IMR-90 (cell line): ENCODE measurements around the gene EPB41L1.

Experiments used
- CEBPB ChIP-seq: IDR thresholded peaks from 2 replicates; pipeline ENCODE4 v1.6.1; 2012; ENCODE audit warnings: low read depth, low read length, improper control_type of control experiment
- FOS ChIP-seq: fragments of 150-350 bp; IDR thresholded peaks from 2 replicates; pipeline ENCODE4 v1.6.1; 2016; ENCODE audit warnings: low read depth, low read length
- MAFK ChIP-seq: IDR thresholded peaks from 2 replicates; pipeline ENCODE4 v1.6.1; 2012; ENCODE audit warnings: low read depth, low read length, improper control_type of control experiment
- MAZ ChIP-seq: IDR thresholded peaks from 2 replicates; pipeline ENCODE4 v1.6.1; 2012; ENCODE audit warnings: low read depth, mild to moderate bottlenecking, low read length, improper control_type of control experiment, moderate library complexity, borderline replicate concordance
- POLR2A ChIP-seq: IDR thresholded peaks from 2 replicates; pipeline ENCODE4 v1.6.1; 2012; ENCODE audit warnings: mild to moderate bottlenecking, low read depth, low read length
- RAD21 ChIP-seq: IDR thresholded peaks from 2 replicates; pipeline ENCODE4 v1.6.1; 2012; ENCODE audit warnings: low read length, improper control_type of control experiment
- RCOR1 ChIP-seq: IDR thresholded peaks from 2 replicates; pipeline ENCODE4 v1.6.1; 2012; ENCODE audit warnings: mild to moderate bottlenecking, low read length, improper control_type of control experiment; ENCODE audit not compliant: insufficient replicate concordance
- SMC3 ChIP-seq: fragments of 150-350 bp; IDR thresholded peaks from 2 replicates; pipeline ENCODE4 v1.6.1; 2016; ENCODE audit warnings: low read depth, mild to moderate bottlenecking, antibody characterized with exemption, low read length, moderate library complexity
- TF ChIP-seq, protein P1 (sequence below): conservative IDR thresholded peaks from 2 replicates; pipeline ENCODE4 v1.5.1; 2012; ENCODE audit warnings: mild to moderate bottlenecking, low read depth, low read length, improper control_type of control experiment
- TF ChIP-seq, protein P2 (sequence below): fragments of 150-350 bp; IDR thresholded peaks from 2 replicates; pipeline ENCODE4 v1.6.1; 2017; ENCODE audit warnings: mild to moderate bottlenecking, antibody characterized with exemption, low read length, low read depth
- TF ChIP-seq, protein P3 (sequence below): fragments of 150-350 bp; IDR thresholded peaks from 2 replicates; pipeline ENCODE4 v1.6.1; 2016; ENCODE audit warnings: low read depth, mild to moderate bottlenecking, low read length, moderate library complexity, borderline replicate concordance

DNA sequence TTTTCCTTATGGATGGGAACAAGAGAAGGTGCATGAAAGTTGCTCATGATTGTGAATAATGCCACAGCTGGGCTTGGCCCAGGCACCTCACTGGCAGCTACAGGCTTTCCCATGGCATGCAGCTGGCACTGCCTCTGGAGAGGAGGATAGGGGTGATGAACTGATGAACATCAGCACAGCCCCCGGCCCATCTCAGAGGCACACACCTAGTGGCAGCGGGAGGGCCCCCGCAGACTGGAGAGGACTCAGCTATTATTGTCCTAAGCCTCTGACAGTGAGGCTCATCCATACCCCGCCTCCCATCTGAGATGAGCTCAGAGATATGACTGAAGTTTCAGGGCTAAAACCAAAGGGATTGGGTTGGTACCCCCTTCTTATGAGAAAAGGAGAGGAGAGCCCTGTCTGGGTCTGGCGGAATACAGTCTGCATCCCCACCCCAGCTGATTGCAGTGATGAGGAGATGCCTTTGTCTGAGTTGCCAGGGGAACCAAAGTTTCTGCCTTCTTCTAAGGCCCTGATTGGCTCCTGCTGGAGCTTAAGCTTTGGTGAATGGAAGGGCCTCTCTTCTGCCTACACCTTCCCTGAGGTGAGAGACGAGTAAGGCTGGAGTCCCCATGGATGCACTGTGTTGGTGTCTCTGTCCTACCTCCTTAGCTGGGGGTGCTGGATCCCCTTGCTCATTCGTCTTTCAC, 27.6 kb upstream of the EPB41L1 start:
- TF ChIP-seq RAD21 (no peak), SMC3 (no peak), POLR2A (no peak), MAFK (no peak), RCOR1 (no peak), MAZ (no peak), CEBPB (no peak), FOS (no peak)
- TF ChIP-seq, protein P1, sequence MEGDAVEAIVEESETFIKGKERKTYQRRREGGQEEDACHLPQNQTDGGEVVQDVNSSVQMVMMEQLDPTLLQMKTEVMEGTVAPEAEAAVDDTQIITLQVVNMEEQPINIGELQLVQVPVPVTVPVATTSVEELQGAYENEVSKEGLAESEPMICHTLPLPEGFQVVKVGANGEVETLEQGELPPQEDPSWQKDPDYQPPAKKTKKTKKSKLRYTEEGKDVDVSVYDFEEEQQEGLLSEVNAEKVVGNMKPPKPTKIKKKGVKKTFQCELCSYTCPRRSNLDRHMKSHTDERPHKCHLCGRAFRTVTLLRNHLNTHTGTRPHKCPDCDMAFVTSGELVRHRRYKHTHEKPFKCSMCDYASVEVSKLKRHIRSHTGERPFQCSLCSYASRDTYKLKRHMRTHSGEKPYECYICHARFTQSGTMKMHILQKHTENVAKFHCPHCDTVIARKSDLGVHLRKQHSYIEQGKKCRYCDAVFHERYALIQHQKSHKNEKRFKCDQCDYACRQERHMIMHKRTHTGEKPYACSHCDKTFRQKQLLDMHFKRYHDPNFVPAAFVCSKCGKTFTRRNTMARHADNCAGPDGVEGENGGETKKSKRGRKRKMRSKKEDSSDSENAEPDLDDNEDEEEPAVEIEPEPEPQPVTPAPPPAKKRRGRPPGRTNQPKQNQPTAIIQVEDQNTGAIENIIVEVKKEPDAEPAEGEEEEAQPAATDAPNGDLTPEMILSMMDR = no peak
- TF ChIP-seq, protein P2, sequence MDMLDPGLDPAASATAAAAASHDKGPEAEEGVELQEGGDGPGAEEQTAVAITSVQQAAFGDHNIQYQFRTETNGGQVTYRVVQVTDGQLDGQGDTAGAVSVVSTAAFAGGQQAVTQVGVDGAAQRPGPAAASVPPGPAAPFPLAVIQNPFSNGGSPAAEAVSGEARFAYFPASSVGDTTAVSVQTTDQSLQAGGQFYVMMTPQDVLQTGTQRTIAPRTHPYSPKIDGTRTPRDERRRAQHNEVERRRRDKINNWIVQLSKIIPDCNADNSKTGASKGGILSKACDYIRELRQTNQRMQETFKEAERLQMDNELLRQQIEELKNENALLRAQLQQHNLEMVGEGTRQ = no peak
- TF ChIP-seq, protein P3, sequence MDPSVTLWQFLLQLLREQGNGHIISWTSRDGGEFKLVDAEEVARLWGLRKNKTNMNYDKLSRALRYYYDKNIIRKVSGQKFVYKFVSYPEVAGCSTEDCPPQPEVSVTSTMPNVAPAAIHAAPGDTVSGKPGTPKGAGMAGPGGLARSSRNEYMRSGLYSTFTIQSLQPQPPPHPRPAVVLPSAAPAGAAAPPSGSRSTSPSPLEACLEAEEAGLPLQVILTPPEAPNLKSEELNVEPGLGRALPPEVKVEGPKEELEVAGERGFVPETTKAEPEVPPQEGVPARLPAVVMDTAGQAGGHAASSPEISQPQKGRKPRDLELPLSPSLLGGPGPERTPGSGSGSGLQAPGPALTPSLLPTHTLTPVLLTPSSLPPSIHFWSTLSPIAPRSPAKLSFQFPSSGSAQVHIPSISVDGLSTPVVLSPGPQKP = no peak
